OCI-LY3 (cell line): ENCODE data around the gene RBBP8NL.

ENCODE experiments used
- H2AFZ ChIP-seq: fragments of 200-600, 300-600 bp; shearing (Covaris generic); 2 replicates; pipeline ENCODE4 v1.6.0; 2014; ENCODE audit warnings: antibody characterized with exemption, low read depth, low read length
- H3K27ac ChIP-seq: fragments of 200-600, 300-600 bp; sonication (generic); 2 replicates; pipeline ENCODE4 v1.5.1; 2014; ENCODE audit warnings: mild to moderate bottlenecking, low read length, moderate library complexity, mixed read lengths
- H3K27me3 ChIP-seq: fragments of 200-600, 300-600 bp; sonication (generic); 2 replicates; pipeline ENCODE4 v1.6.1; 2014; ENCODE audit warnings: low read depth, low read length, mixed read lengths
- H3K36me3 ChIP-seq: fragments of 200-600, 300-600 bp; sonication (generic); replicated peaks from 2 replicates; pipeline ENCODE3; 2014; ENCODE audit warnings: low read depth, low read length, mixed read lengths
- H3K4me1 ChIP-seq: fragments of 300-600, 200-600 bp; sonication (generic); 2 replicates; pipeline ENCODE4 v1.6.1; 2014; ENCODE audit warnings: low read length, mixed read lengths
- H3K4me2 ChIP-seq: fragments of 200-600, 300-600 bp; sonication (generic); 2 replicates; pipeline ENCODE4 v1.6.1; 2014; ENCODE audit warnings: low read length, mixed read lengths
- H3K4me3 ChIP-seq: fragments of 300-600, 200-600 bp; sonication (generic); 2 replicates; pipeline ENCODE4 v1.5.1; 2014; ENCODE audit warnings: antibody characterized with exemption, mild to moderate bottlenecking, low read length, moderate library complexity
- H3K79me2 ChIP-seq: fragments of 300-600, 200-600 bp; shearing (Covaris generic); 2 replicates; pipeline ENCODE4 v1.6.1; 2014; ENCODE audit warnings: mild to moderate bottlenecking, low read length, mixed read lengths
- H3K9ac ChIP-seq: fragments of 300-600, 200-600 bp; shearing (Covaris generic); 2 replicates; pipeline ENCODE4 v1.6.0; 2014; ENCODE audit warnings: mild to moderate bottlenecking, low read length, moderate library complexity
- H3K9me3 ChIP-seq: fragments of 200-600, 300-600 bp; shearing (Covaris generic); 2 replicates; pipeline ENCODE4 v1.6.1; 2014; ENCODE audit warnings: low read length, mixed read lengths; ENCODE audit not compliant: insufficient read depth
- H4K20me1 ChIP-seq: fragments of 200-600, 300-600 bp; sonication (generic); 2 replicates; pipeline ENCODE4 v1.6.1; 2016; ENCODE audit warnings: low read length, mixed read lengths; ENCODE audit not compliant: insufficient read depth
- EZH2phosphoT487 ChIP-seq: fragments of 200-600 bp; shearing (Covaris generic); IDR thresholded peaks from 2 replicates; pipeline ENCODE4 v1.6.1; 2018; ENCODE audit warnings: antibody characterized with exemption, mixed run types, low read depth
- TF ChIP-seq, protein P1 (sequence below): fragments of 200-600, 300-600 bp; sonication (generic); IDR thresholded peaks from 2 replicates; pipeline ENCODE4 v1.5.1; 2014; ENCODE audit warnings: antibody characterized with exemption, low read length, low read depth

The RBBP8NL gene

DNA sequence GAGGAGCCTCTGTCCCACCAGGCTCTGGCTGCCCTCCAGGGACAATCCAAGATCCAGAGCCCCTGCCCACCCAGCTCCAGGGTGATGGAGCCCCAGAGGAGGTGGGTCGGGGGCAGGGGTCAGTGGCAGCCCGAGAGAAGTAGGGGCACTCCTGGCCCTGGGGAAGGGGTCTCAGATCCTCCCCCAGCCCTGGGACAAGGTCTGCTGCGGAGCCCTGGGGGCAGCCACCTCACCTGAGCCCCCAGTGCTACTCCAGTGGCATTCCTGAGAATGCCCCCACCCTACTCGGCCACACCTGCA, 57.6 kb downstream of the RBBP8NL start:
- Histone ChIP-seq H3K4me2 (no peak overlapping the region), H3K4me1 (peaks cover 22% of the 10 kb centered on the region), H3K36me3 (no peaks in the 10 kb centered on the region), H4K20me1 (0 out of 2 replicates have a peak, but pooled peaks cover 5% of the 10 kb centered on the region), H2AFZ (no peak overlapping the region), H3K9me3 (no peaks in the 10 kb centered on the region), H3K79me2 (no peaks in the 10 kb centered on the region), H3K27me3 (peaks cover 25% of the 10 kb centered on the region), H3K9ac (no peak overlapping the region), H3K4me3 (no peak overlapping the region), H3K27ac (no peak overlapping the region)
- TF ChIP-seq, protein P1, sequence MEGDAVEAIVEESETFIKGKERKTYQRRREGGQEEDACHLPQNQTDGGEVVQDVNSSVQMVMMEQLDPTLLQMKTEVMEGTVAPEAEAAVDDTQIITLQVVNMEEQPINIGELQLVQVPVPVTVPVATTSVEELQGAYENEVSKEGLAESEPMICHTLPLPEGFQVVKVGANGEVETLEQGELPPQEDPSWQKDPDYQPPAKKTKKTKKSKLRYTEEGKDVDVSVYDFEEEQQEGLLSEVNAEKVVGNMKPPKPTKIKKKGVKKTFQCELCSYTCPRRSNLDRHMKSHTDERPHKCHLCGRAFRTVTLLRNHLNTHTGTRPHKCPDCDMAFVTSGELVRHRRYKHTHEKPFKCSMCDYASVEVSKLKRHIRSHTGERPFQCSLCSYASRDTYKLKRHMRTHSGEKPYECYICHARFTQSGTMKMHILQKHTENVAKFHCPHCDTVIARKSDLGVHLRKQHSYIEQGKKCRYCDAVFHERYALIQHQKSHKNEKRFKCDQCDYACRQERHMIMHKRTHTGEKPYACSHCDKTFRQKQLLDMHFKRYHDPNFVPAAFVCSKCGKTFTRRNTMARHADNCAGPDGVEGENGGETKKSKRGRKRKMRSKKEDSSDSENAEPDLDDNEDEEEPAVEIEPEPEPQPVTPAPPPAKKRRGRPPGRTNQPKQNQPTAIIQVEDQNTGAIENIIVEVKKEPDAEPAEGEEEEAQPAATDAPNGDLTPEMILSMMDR: no peak
- no peak for TF ChIP-seq EZH2phosphoT487

- no peak overlapping the region for H2AFZ ChIP-seq
- H3K27me3 ChIP-seq: peaks cover 25% of the 10 kb centered on the region
- H3K4me1 ChIP-seq: peaks cover 22% of the 10 kb centered on the region
- no peak overlapping the region for H3K4me3 ChIP-seq
- H3K9me3 ChIP-seq: no peaks in the 10 kb centered on the region
- H3K9ac ChIP-seq: no peak overlapping the region
- no peak overlapping the region for H3K4me2 ChIP-seq
- H3K27ac ChIP-seq: no peak overlapping the region
- TF ChIP-seq, protein P1: peak; percentile 11; the same call in 1 of the 2 replicates
- no peak for TF ChIP-seq EZH2phosphoT487
- no peaks in the 10 kb centered on the region for H3K79me2 ChIP-seq
- 0 out of 2 replicates have a peak, but pooled peaks cover 7% of the 10 kb centered on the region for H4K20me1 ChIP-seq
- no peaks in the 10 kb centered on the region for H3K36me3 ChIP-seq
Measured at GRCh38 chr20:62368976-62369814, 58.1 kb downstream of the RBBP8NL start.

GRCh38 chr20:62368392-62368975, 58.9 kb downstream of the RBBP8NL start:
- H3K27ac ChIP-seq: no peak overlapping the region
- TF ChIP-seq, protein P1: no peak
- no peak for TF ChIP-seq EZH2phosphoT487
- H3K4me3 ChIP-seq: peak overlapping the region; percentile 92

GRCh38 chr20:62367633-62368391, 59.5 kb downstream of the RBBP8NL start:
- Histone ChIP-seq H2AFZ (peak overlapping the region; percentile 68), H3K4me2 (peak overlapping the region; percentile 83), H3K4me3 (peak overlapping the region; percentile 92), H3K79me2 (no peaks in the 10 kb centered on the region), H3K9me3 (no peaks in the 10 kb centered on the region), H3K36me3 (no peaks in the 10 kb centered on the region), H3K27me3 (peaks cover 25% of the 10 kb centered on the region), H3K4me1 (peaks cover 22% of the 10 kb centered on the region), H4K20me1 (0 out of 2 replicates have a peak, but pooled peaks cover 7% of the 10 kb centered on the region), H3K27ac (no peak overlapping the region), H3K9ac (peak overlapping the region; percentile 58)
- TF ChIP-seq, protein P1: no peak
- no peak for TF ChIP-seq EZH2phosphoT487

More at GRCh38 chr20:62368392-62368975, 58.9 kb downstream of the RBBP8NL start:
- Histone ChIP-seq H3K4me2 (peak overlapping the region; percentile 83), H3K27me3 (peaks cover 25% of the 10 kb centered on the region), H3K9ac (peak overlapping the region; percentile 58), H4K20me1 (0 out of 2 replicates have a peak, but pooled peaks cover 7% of the 10 kb centered on the region), H3K4me1 (peaks cover 22% of the 10 kb centered on the region), H3K9me3 (no peaks in the 10 kb centered on the region), H2AFZ (no peak overlapping the region; the same call in 1 of the 2 replicates), H3K36me3 (no peaks in the 10 kb centered on the region), H3K79me2 (no peaks in the 10 kb centered on the region)
